Testis (tissue), 2 donors: ENCODE measurements around the gene MFN1.

Experiments used
- CTCF ChIP-seq, 3 experiments: fragments of 450-650 bp in 2 of 3; fragments of 200-600 bp in 1 of 3; sonication (generic) in 1 of 3; IDR thresholded peaks; one replicate each; pipeline ENCODE4 v1.5.1; 2016 to 2019; ENCODE audit warnings: antibody characterized with exemption in 3 of 3, mild to moderate bottlenecking in 2 of 3, moderate library complexity in 1 of 3
- POLR2A ChIP-seq: fragments of 450-650 bp; IDR thresholded peaks from one replicate; pipeline ENCODE4 v1.6.1; 2017; ENCODE audit warnings: antibody characterized with exemption, mild to moderate bottlenecking, moderate library complexity

GRCh38 chr3:179410999-179411398, 63.5 kb downstream of the MFN1 start:
- no peak for TF ChIP-seq POLR2A
- no peak for TF ChIP-seq CTCF (IDR thresholded peaks at IDR 0.05)
